A673 (cell line): Measurements from ENCODE around the gene CCR5. TPM values are rescaled to one million over a fixed set of nuclear protein-coding genes. Genes with fewer than 3 reads are reported as not detected.

Experiments used
- Bru-seq: library from RNA; stranded (reverse); fragments of 400-500 nt; gene quantifications from one replicate; lab custom pipeline; 2021; lab: Mats Ljungman, UMichigan
- BruChase-seq, 2 experiments: library from RNA; stranded (reverse); fragments of 400-500 nt; gene quantifications; one replicate each; lab custom pipeline; 2021; lab: Mats Ljungman, UMichigan
- BruUV-seq: library from RNA; stranded (reverse); fragments of 400-500 nt; replicated peaks from 2 replicates; lab custom pipeline; 2021; lab: Mats Ljungman, UMichigan
- CTCF ChIA-PET: fragments of 300-600 bp; sonication (Branson Sonifier 250); formaldehyde crosslinking; loops from one replicate; lab custom pipeline; 2022; ENCODE audit warnings: antibody characterized with exemption; lab: Charles Lee
- POLR2A ChIA-PET: fragments of 300-600 bp; sonication (Branson Sonifier 250); formaldehyde crosslinking; loops from one replicate; lab custom pipeline; 2022; ENCODE audit warnings: antibody characterized with exemption; ENCODE audit not compliant: low non-redundant PET; lab: Charles Lee
- DNase-seq: peaks from one replicate; pipeline ENCODE4 v3.0.0-alpha.2; 2015; ENCODE audit warnings: low spot score
- H3K27ac ChIP-seq: fragments of 200-600 bp; sonication (generic); 2 replicates; pipeline ENCODE4 v1.5.1; 2016; ENCODE audit warnings: mixed run types, low read depth, mild to moderate bottlenecking, mixed read lengths, antibody characterized with exemption, low read length; ENCODE audit not compliant: poor library complexity, severe bottlenecking
- H3K27me3 ChIP-seq: fragments of 200-600 bp; sonication (generic); replicated peaks from 2 replicates; pipeline ENCODE4 v1.6.1; 2017; ENCODE audit warnings: mixed run types, low read depth, mild to moderate bottlenecking, mixed read lengths, antibody characterized with exemption, low read length; ENCODE audit not compliant: insufficient read depth, poor library complexity
- H3K36me3 ChIP-seq: fragments of 200-600 bp; sonication (generic); 2 replicates; pipeline ENCODE4 v1.6.1; 2016; ENCODE audit warnings: mixed run types, mild to moderate bottlenecking, mixed read lengths, antibody characterized with exemption, low read length; ENCODE audit not compliant: insufficient read depth, poor library complexity, severe bottlenecking
- H3K4me1 ChIP-seq: fragments of 200-600 bp; sonication (generic); 2 replicates; pipeline ENCODE4 v1.6.1; 2017; ENCODE audit warnings: mixed run types, mild to moderate bottlenecking, mixed read lengths, antibody characterized with exemption, low read length; ENCODE audit not compliant: insufficient read depth, poor library complexity, severe bottlenecking
- H3K4me3 ChIP-seq: fragments of 200-600 bp; sonication (generic); 2 replicates; pipeline ENCODE4 v1.5.1; 2016; ENCODE audit warnings: low read depth, mixed run types, mild to moderate bottlenecking, mixed read lengths, low read length; ENCODE audit not compliant: poor library complexity, severe bottlenecking
- H3K9me3 ChIP-seq: fragments of 200-600 bp; sonication (generic); 2 replicates; pipeline ENCODE4 v1.6.1; 2016; ENCODE audit warnings: mixed run types, low read depth, mild to moderate bottlenecking, mixed read lengths, antibody characterized with exemption, low read length; ENCODE audit not compliant: poor library complexity, severe bottlenecking
- CTCF ChIP-seq: fragments of 300-800, 200-600 bp; sonication (generic); conservative IDR thresholded peaks from 2 replicates; pipeline ENCODE4 v1.5.1; 2017; ENCODE audit warnings: low read depth, mild to moderate bottlenecking, antibody characterized with exemption, low read length, moderate library complexity, mixed read lengths
- EZH2 ChIP-seq: fragments of 200-600 bp; sonication (generic); IDR thresholded peaks from 2 replicates; pipeline ENCODE4 v1.6.1; 2017; ENCODE audit warnings: borderline replicate concordance, low read depth, mild to moderate bottlenecking, mixed read lengths, antibody characterized with exemption, low read length; ENCODE audit not compliant: poor library complexity, severe bottlenecking
- intact Hi-C: fragments of 100-400 bp; cut with micrococcal nuclease; formaldehyde crosslinking; loops from one replicate; pipeline ENCODE4 v1.10.0; 2022; ENCODE audit not compliant: unreplicated experiment
- long read RNA-seq: library from polyadenylated mRNA; stranded (forward); transcript quantifications from one replicate; pipeline ENCODE4 v2.0.0, GENCODE V29; 2022
- total RNA-seq: library from RNA; stranded (reverse); gene quantifications from 2 replicates; pipeline ENCODE4 v1.2.3, GENCODE V29; 2021

The CCR5 gene
- total RNA-seq (not detected in 2 replicates), Bru-seq, nascent RNA (not detected), BruChase-seq, experiment 1, labeled RNA remaining after a 2-hour chase (not detected), BruChase-seq, experiment 2, labeled RNA remaining after a 6-hour chase (not detected)
- long read RNA-seq, result 0 reads

DNA sequence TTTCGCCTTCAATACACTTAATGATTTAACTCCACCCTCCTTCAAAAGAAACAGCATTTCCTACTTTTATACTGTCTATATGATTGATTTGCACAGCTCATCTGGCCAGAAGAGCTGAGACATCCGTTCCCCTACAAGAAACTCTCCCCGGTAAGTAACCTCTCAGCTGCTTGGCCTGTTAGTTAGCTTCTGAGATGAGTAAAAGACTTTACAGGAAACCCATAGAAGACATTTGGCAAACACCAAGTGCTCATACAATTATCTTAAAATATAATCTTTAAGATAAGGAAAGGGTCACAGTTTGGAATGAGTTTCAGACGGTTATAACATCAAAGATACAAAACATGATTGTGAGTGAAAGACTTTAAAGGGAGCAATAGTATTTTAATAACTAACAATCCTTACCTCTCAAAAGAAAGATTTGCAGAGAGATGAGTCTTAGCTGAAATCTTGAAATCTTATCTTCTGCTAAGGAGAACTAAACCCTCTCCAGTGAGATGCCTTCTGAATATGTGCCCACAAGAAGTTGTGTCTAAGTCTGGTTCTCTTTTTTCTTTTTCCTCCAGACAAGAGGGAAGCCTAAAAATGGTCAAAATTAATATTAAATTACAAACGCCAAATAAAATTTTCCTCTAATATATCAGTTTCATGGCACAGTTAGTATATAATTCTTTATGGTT, at the start of gene CCR5:
Gene CCR5 (plus strand): TSS at position 108 of the 680 bp plus-strand sequence. CDS start 1,957 bp downstream, outside the sequence.
- CTCF ChIA-PET, result no interaction called here
- no peak within 1 kb of the TSS for H3K27ac ChIP-seq
- peaks cover 30% of the 10 kb centered on the region for H3K27me3 ChIP-seq
- POLR2A ChIA-PET, result no interaction called here
- H3K36me3 ChIP-seq, result no peaks in the 10 kb centered on the region
- intact Hi-C loops, result loop anchor here (10.0 kb wide), 1 partner anchor 156 kb away; no protein-coding TSS in a partner anchor
- no peak within 1 kb of the TSS for H3K4me3 ChIP-seq
- no TSS peak for BruUV-seq
- H3K9me3 ChIP-seq, result no peaks in the 10 kb centered on the region
- H3K4me1 ChIP-seq, result no peaks in the 10 kb centered on the region
- no peak for DNase-seq
- TF ChIP-seq CTCF (no peak), EZH2 (no peak)

DNA sequence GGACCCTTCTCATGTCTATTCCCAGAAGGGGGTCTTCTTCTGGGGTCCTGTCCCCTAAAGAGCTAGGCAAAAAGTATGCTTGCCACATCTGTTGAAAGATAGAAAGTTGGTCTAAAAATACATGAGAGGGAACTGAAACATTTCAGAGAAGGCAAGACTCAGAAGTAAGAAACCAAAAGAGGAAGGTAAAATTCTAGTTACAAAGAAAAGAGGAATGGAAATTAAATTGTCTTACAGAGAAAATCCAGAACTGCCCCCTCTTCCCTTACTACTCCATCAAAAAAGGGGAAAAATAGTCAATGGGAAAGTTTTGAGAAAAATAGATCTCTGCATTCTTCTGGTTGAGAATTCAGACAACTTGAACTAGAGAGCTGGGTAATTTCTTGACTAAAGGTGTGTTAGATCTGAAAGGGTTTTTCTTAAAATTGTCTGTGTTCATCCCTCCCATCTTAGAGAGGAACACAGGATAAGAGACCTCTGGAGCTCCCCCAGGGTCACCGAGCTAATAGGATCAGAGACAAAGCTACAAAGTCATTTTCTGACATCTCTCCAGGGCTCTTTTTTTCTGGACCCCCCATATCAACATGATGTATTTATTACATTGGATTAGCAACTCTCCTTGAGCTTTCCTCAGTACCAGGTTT, 49.2 kb upstream of the CCR5 start:
- Histone ChIP-seq H3K4me3 (no peak overlapping the region), H3K9me3 (no peaks in the 10 kb centered on the region), H3K27ac (no peak overlapping the region), H3K36me3 (no peaks in the 10 kb centered on the region), H3K4me1 (no peaks in the 10 kb centered on the region), H3K27me3 (no peaks in the 10 kb centered on the region)
- ChIA-PET POLR2A (no interaction called here), CTCF (no interaction called here)
- TF ChIP-seq CTCF (no peak), EZH2 (no peak)
- no TSS peak for BruUV-seq
- DNase-seq, result no peak
- intact Hi-C loops, result no loop called here

DNA sequence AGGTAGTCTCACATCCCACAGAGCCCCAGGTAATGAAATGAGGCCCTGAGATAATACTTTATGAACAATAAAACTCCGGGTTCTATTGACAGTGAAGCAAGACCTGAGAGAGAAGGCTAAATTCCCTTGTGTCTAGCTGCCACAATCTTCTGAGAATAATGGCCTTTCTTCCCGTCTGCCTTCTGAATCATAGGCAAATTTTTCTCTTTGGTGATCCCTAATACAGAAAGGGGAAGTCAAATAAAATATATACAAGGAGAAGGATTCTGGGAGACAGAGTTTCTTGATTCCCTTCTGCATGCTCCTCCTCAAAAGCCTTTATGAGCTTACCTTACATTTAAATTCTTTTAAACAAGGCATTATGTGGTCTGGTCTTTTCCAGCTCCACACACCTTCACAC, 46.7 kb upstream of the CCR5 start:
- Histone ChIP-seq H3K4me1 (no peaks in the 10 kb centered on the region), H3K27me3 (no peaks in the 10 kb centered on the region), H3K9me3 (no peaks in the 10 kb centered on the region), H3K27ac (no peak overlapping the region), H3K36me3 (no peaks in the 10 kb centered on the region), H3K4me3 (no peak overlapping the region)
- TF ChIP-seq CTCF, result no peak
- TF ChIP-seq EZH2, result no peak
- no TSS peak for BruUV-seq
- ChIA-PET POLR2A (no interaction called here), CTCF (no interaction called here)
- intact Hi-C loops, result no loop called here
- DNase-seq, result no peak
